ENCODE measurements around the gene CCL1.
"Not testable (repeated sequence)": the region's sequence is repeated elsewhere in the genome, so short reads cannot be mapped to it uniquely, and the experiment has no call there.

- not testable (repeated sequence) for TF ChIP-seq FOXM1 (IDR thresholded peaks at IDR 0.05; ENCODE audit: low read depth, low read length); EP300 (IDR thresholded peaks at IDR 0.05; ENCODE audit: borderline replicate concordance in 1 of 2, control insufficient read depth in 1 of 2, low read depth in 2 of 2, low read length in 2 of 2); CTCF (IDR thresholded peaks at IDR 0.05 in 2 of 3, conservative IDR thresholded peaks at IDR 0.05 in 1 of 3; ENCODE audit: control insufficient read depth in 2 of 3, extremely low read depth in 1 of 3, insufficient read depth in 1 of 3, low read depth in 3 of 3, low read length in 3 of 3); CEBPZ (IDR thresholded peaks at IDR 0.05; ENCODE audit: low read depth, low read length); REST (IDR thresholded peaks at IDR 0.05; ENCODE audit: low read depth, low read length); POLR2A (IDR thresholded peaks at IDR 0.05; ENCODE audit: low read depth, low read length)
Measured at GRCh38 chr17:34327580-34327979, 35.5 kb downstream of the CCL1 start.

Measured in GM12878 (cell line).